ENCODE measurements around the gene PALB2. TPM values are rescaled to one million over a fixed set of nuclear protein-coding genes. Genes with fewer than 3 reads are reported as not detected.
A peak's percentile ranks its signal among the peaks of the same experiment; 100 is the strongest.

PALB2 gene
- total RNA-seq, 3 donors from 2014 or later (not counting 1 experiment from before 2014, with no cell fraction given): 10.7 to 12.8 (median 10.9) TPM

DNA sequence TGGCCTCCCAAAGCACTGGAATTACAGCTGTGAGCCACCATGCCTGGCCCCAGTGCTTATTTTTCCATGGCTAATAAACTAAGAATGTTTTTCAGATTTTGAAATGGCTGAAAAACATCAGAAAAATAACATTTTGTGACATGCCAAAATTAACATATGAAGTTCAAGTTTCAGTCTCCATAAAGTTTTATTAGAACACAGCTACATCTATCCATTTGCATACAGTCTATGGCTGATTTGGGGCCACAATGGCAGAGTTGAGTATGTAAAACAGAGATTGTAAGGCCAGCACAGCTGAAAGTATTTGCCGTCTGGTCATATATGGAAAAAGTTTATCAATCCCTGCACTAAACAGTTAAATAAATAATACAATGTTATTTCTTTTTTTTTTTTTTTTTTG lies 31.2 kb downstream of the PALB2 start:
- Histone ChIP-seq H3K4me1 (ENCODE audit: control insufficient read depth, insufficient read depth, low read length) (no peaks in the 10 kb centered on the region), H3K4me3 (ENCODE audit: low read length) (no peak overlapping the region), H3K9me3 (ENCODE audit: control insufficient read depth, insufficient read depth, low read length) (no peaks in the 10 kb centered on the region), H3K27ac (ENCODE audit: low read length) (no peak overlapping the region), H3K27me3 (ENCODE audit: control insufficient read depth, insufficient read depth, low read length) (no peaks in the 10 kb centered on the region), H3K36me3 (ENCODE audit: control insufficient read depth, insufficient read depth, low read length) (peaks cover 8% of the 10 kb centered on the region)
- DNase-seq (no peak), ATAC-seq (no peak)
- no CpG with 5 or more reads among the region's 1 CpG for WGBS (ENCODE audit: insufficient coverage)
- H3K27ac Mint-ChIP-seq: no peak overlapping the region
- TF ChIP-seq, protein P1, sequence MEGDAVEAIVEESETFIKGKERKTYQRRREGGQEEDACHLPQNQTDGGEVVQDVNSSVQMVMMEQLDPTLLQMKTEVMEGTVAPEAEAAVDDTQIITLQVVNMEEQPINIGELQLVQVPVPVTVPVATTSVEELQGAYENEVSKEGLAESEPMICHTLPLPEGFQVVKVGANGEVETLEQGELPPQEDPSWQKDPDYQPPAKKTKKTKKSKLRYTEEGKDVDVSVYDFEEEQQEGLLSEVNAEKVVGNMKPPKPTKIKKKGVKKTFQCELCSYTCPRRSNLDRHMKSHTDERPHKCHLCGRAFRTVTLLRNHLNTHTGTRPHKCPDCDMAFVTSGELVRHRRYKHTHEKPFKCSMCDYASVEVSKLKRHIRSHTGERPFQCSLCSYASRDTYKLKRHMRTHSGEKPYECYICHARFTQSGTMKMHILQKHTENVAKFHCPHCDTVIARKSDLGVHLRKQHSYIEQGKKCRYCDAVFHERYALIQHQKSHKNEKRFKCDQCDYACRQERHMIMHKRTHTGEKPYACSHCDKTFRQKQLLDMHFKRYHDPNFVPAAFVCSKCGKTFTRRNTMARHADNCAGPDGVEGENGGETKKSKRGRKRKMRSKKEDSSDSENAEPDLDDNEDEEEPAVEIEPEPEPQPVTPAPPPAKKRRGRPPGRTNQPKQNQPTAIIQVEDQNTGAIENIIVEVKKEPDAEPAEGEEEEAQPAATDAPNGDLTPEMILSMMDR (IDR thresholded peaks at IDR 0.05): no peak
- no peak overlapping the region for H3K4me3 Mint-ChIP-seq
- no peaks in the 10 kb centered on the region for H3K27me3 Mint-ChIP-seq (ENCODE audit: low read depth in 2 of 2)
- H3K9me3 Mint-ChIP-seq: no peaks in the 10 kb centered on the region
- no peaks in the 10 kb centered on the region for H3K36me3 Mint-ChIP-seq
- H3K4me1 Mint-ChIP-seq: no peaks in the 10 kb centered on the region
- intact Hi-C loops (cut with micrococcal nuclease): no loop called here

DNA sequence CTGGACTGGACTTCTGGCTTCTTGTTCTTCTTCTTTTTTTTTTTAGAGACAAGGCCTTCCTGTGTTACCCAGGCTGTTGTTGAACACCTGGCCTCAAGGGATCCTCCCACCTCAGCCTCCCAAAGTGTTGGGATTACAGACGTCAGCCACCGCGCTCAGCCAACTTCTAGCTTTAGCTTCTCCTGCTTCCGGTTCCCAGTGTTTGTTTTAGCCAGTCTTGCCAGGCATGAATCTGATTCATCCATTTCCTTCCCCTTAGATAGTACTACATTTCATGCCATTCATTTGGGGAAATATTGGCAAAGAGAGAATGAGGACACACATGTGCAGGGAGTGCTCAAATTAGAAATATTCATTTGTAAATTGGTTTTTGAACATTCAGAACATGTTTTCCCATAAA lies 32.9 kb downstream of the PALB2 start:
- intact Hi-C loops (cut with micrococcal nuclease): no loop called here
- H3K4me3 Mint-ChIP-seq: no peak overlapping the region
- ATAC-seq (no peak), DNase-seq (no peak)
- Histone ChIP-seq H3K27ac (ENCODE audit: low read length) (no peak overlapping the region), H3K4me1 (ENCODE audit: control insufficient read depth, insufficient read depth, low read length) (no peaks in the 10 kb centered on the region), H3K36me3 (ENCODE audit: control insufficient read depth, insufficient read depth, low read length) (peaks cover 4% of the 10 kb centered on the region), H3K27me3 (ENCODE audit: control insufficient read depth, insufficient read depth, low read length) (no peaks in the 10 kb centered on the region), H3K4me3 (ENCODE audit: low read length) (no peak overlapping the region), H3K9me3 (ENCODE audit: control insufficient read depth, insufficient read depth, low read length) (no peaks in the 10 kb centered on the region)
- no peaks in the 10 kb centered on the region for H3K4me1 Mint-ChIP-seq
- H3K27ac Mint-ChIP-seq: no peak overlapping the region
- TF ChIP-seq, protein P1 (IDR thresholded peaks at IDR 0.05): no peak
- H3K27me3 Mint-ChIP-seq (ENCODE audit: low read depth in 2 of 2): no peaks in the 10 kb centered on the region
- no peaks in the 10 kb centered on the region for H3K36me3 Mint-ChIP-seq
- H3K9me3 Mint-ChIP-seq: no peaks in the 10 kb centered on the region
- WGBS (ENCODE audit: insufficient coverage): 90% methylated on average over 4 of the region's 4 CpGs

DNA sequence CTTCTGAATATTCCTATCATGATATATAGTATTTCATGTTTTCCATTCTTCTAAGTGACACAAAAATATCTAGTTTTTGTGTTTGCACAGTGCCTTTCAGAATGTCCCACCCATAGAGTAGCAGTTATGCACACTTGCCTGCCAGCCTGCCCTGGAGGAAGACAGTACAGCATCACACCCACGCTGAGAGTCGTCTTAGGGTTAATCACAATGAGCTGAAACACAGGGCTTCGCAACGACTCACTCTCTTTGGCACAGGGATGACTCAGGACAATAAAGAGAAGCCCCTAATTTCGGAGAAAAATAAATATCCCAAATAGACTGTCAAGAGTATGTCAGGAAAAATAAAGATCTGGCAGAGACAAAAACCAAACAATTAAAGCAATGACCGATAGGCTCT lies 33.4 kb downstream of the PALB2 start:
- H3K4me1 Mint-ChIP-seq: no peaks in the 10 kb centered on the region
- H3K36me3 Mint-ChIP-seq: no peaks in the 10 kb centered on the region
- H3K9me3 Mint-ChIP-seq: no peaks in the 10 kb centered on the region
- Histone ChIP-seq H3K4me3 (ENCODE audit: low read length) (no peak overlapping the region), H3K9me3 (ENCODE audit: control insufficient read depth, insufficient read depth, low read length) (no peaks in the 10 kb centered on the region), H3K27ac (ENCODE audit: low read length) (no peak overlapping the region), H3K4me1 (ENCODE audit: control insufficient read depth, insufficient read depth, low read length) (no peaks in the 10 kb centered on the region), H3K27me3 (ENCODE audit: control insufficient read depth, insufficient read depth, low read length) (no peaks in the 10 kb centered on the region), H3K36me3 (ENCODE audit: control insufficient read depth, insufficient read depth, low read length) (peaks cover 4% of the 10 kb centered on the region)
- no peak for ATAC-seq
- WGBS (ENCODE audit: insufficient coverage): 92% methylated on average over 6 of the region's 6 CpGs
- H3K27ac Mint-ChIP-seq: no peak overlapping the region
- TF ChIP-seq, protein P1 (IDR thresholded peaks at IDR 0.05): no peak
- intact Hi-C loops (cut with micrococcal nuclease): no loop called here
- no peak for DNase-seq
- H3K4me3 Mint-ChIP-seq: no peak overlapping the region
- no peaks in the 10 kb centered on the region for H3K27me3 Mint-ChIP-seq (ENCODE audit: low read depth in 2 of 2)

DNA sequence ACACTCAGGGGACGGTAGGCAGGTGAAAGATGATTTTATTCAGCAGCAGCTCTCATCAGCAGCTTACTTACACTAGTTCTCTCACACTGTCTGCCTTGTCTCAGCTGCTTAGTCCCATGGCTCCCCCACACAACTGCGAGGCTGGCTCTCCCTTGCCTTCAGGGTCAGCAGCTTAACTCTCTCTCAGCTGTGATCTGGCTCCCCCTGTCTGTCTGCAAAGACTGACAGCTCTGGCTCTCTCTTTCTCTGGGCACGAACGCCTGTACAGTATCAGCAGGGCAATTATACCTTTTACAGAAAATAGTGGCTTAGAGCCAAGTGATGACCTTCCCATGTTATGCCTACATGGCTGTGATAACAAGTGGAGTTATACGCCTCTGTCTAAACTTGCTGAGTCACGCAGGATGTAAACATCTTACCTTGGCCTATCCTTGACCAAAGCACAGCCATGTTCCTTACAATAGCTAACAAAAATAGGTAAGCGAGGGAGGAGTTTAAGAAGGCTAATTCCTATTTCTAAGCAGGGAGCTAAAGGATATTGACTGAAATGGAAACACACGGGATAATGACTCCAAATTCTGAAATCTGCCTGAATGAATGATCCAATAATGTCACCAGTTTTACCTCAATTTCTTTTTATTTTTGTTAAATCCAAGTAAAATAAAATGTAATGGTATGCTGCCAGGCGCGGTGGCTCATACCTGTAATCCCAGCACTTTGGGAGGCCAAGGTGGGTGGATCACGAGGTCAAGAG lies 43.9 kb downstream of the PALB2 start:
- no peaks in the 10 kb centered on the region for H3K27me3 ChIP-seq (ENCODE audit: control insufficient read depth, insufficient read depth, low read length)
- TF ChIP-seq, protein P1 (IDR thresholded peaks at IDR 0.05): no peak
- H3K27ac ChIP-seq (ENCODE audit: low read length): no peak overlapping the region
- H3K36me3 ChIP-seq (ENCODE audit: control insufficient read depth, insufficient read depth, low read length): peaks cover 12% of the 10 kb centered on the region
- H3K4me3 ChIP-seq (ENCODE audit: low read length): no peak overlapping the region
- H3K9me3 ChIP-seq (ENCODE audit: control insufficient read depth, insufficient read depth, low read length): no peaks in the 10 kb centered on the region
- Mint-ChIP-seq H3K27ac (peak overlapping the region in 1 of 2 donors; percentile 53), H3K27me3 (ENCODE audit: low read depth in 2 of 2) (no peaks in the 10 kb centered on the region), H3K4me3 (peak overlapping the region; percentile 78), H3K4me1 (peaks cover 4 to 22% of the 10 kb centered on the region in 2 donors), H3K9me3 (no peaks in the 10 kb centered on the region), H3K36me3 (no peaks in the 10 kb centered on the region)
- 89% methylated on average over 10 of the region's 11 CpGs for WGBS (ENCODE audit: insufficient coverage)
- ATAC-seq (no peak), DNase-seq (peak in 1 of 2 donors; percentile 30)
- intact Hi-C loops (cut with micrococcal nuclease): no loop called here
- H3K4me1 ChIP-seq (ENCODE audit: control insufficient read depth, insufficient read depth, low read length): peaks cover 25% of the 10 kb centered on the region

All from natural killer cell (primary cell).